Nephron (organoid): ENCODE data around the gene FMC1.

Experiments used
- H3K27ac Mint-ChIP-seq, 3 experiments: 2 replicates each; pipeline ENCODE4 v1.8.0; 2020; ENCODE audit warnings: mixed read lengths in 3 of 3, mild to moderate bottlenecking in 2 of 3, moderate library complexity in 1 of 3
- H3K27me3 Mint-ChIP-seq: 2 replicates; pipeline ENCODE4 v1.8.0; 2021; ENCODE audit warnings: low read depth, mild to moderate bottlenecking, moderate library complexity, mixed read lengths
- H3K36me3 Mint-ChIP-seq: 2 replicates; pipeline ENCODE4 v1.8.0; 2020; ENCODE audit warnings: low read depth, mixed read lengths
- H3K4me1 Mint-ChIP-seq: 2 replicates; pipeline ENCODE4 v1.8.0; 2020; ENCODE audit warnings: mixed read lengths
- H3K4me3 Mint-ChIP-seq, 3 experiments: 2 replicates each; pipeline ENCODE4 v1.8.0; 2020; ENCODE audit warnings: mild to moderate bottlenecking in 3 of 3, mixed read lengths in 3 of 3, moderate library complexity in 2 of 3
- H3K9me3 Mint-ChIP-seq: 2 replicates; pipeline ENCODE4 v1.8.0; 2020; ENCODE audit warnings: mixed read lengths
- TF ChIP-seq, protein P1 (sequence below), 3 experiments: fragments of 200-600 bp; sonication (generic); IDR thresholded peaks; one replicate each; pipeline ENCODE4 v1.5.0; 2021; ENCODE audit warnings: antibody characterized with exemption in 3 of 3; ENCODE audit not compliant: unreplicated experiment in 3 of 3

FMC1 gene

DNA sequence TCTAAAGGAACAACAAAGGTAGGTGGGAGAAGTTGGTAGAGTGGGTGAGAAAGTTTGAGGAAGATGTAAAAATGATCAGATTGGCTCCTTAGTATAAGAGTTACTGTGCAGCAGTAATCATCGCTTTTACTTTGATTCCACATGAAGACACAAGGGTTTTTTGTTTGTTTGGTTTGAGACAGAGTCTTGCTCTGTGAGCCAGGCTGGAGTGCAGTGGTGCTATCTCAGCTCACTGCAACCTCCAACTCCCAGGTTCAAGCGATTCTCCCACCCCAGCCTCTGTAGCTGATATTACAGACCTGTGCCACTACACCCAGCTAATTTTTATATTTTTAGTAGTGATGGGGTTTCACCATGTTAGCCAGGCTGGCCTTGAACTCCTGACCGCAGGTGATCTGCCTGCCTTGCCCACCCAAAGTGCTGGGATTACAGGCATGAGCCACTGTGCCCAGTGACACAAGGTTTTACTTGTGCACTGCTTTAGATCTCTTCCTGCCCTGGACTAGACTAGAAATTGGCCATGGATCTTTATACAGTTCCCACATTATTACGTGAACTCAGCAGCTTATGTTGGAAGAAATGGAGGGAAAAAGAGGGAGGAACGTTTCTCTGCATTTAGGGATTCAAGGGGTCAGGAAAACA, 29.3 kb downstream of the FMC1 start:
- TF ChIP-seq, protein P1, sequence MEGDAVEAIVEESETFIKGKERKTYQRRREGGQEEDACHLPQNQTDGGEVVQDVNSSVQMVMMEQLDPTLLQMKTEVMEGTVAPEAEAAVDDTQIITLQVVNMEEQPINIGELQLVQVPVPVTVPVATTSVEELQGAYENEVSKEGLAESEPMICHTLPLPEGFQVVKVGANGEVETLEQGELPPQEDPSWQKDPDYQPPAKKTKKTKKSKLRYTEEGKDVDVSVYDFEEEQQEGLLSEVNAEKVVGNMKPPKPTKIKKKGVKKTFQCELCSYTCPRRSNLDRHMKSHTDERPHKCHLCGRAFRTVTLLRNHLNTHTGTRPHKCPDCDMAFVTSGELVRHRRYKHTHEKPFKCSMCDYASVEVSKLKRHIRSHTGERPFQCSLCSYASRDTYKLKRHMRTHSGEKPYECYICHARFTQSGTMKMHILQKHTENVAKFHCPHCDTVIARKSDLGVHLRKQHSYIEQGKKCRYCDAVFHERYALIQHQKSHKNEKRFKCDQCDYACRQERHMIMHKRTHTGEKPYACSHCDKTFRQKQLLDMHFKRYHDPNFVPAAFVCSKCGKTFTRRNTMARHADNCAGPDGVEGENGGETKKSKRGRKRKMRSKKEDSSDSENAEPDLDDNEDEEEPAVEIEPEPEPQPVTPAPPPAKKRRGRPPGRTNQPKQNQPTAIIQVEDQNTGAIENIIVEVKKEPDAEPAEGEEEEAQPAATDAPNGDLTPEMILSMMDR (IDR thresholded peaks at IDR 0.05; ENCODE audit: unreplicated experiment in 3 of 3) = no peak
- peaks cover 28% of the 10 kb centered on the region for H3K4me1 Mint-ChIP-seq
- no peaks in the 10 kb centered on the region for H3K9me3 Mint-ChIP-seq
- H3K4me3 Mint-ChIP-seq = no peak overlapping the region
- H3K27ac Mint-ChIP-seq = peak overlapping the region in 1 of 3 experiments; percentile 71
- peaks cover 18% of the 10 kb centered on the region for H3K36me3 Mint-ChIP-seq
- no peaks in the 10 kb centered on the region for H3K27me3 Mint-ChIP-seq

DNA sequence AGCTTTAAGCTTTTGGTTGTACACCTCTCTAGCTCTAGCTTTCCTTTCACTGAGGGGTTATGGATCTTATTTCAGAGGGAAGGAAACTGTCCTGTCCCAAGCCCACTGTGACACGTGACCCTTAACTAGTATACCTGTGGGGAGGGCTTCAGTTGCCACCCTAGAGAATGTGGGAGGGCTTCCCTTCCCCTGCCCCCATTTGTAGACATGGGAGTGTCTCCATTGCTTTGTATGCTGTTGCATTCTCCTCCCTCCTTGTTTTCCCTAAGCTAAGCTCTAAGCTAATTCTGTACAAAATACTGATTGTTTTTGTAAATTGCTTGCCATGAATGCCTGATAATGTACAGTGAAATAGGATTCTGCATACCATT, 29.8 kb downstream of the FMC1 start:
- Mint-ChIP-seq H3K4me1 (peaks cover 26% of the 10 kb centered on the region), H3K27ac (peak overlapping the region in 1 of 3 experiments; percentile 18), H3K36me3 (peaks cover 20% of the 10 kb centered on the region), H3K4me3 (no peak overlapping the region), H3K27me3 (no peaks in the 10 kb centered on the region), H3K9me3 (no peaks in the 10 kb centered on the region)
- TF ChIP-seq, protein P1 (IDR thresholded peaks at IDR 0.05; ENCODE audit: unreplicated experiment in 3 of 3) = no peak

DNA sequence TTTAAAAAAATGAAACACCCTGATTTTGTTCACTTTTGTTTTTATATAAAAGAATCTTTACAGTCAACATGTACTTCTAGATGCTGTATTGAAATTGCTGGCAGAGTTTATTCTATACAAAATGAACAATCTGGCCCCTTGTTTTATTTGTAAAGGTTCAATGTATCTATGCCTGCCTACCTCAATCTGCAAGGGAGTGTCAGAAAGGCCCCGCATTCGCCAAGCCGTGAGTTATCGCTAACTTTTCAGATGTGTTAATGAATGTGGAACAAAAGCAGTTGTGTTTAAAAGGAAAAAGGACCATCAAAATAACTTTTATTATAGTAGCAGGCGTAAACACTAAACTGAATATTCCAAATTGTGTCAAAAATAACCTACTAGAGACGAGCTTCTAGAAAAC, 33.1 kb downstream of the FMC1 start:
- Mint-ChIP-seq H3K9me3 (no peaks in the 10 kb centered on the region), H3K4me1 (peaks cover 25% of the 10 kb centered on the region), H3K4me3 (no peak overlapping the region), H3K27me3 (no peaks in the 10 kb centered on the region), H3K27ac (no peak overlapping the region), H3K36me3 (peaks cover 33% of the 10 kb centered on the region)
- TF ChIP-seq, protein P1 (IDR thresholded peaks at IDR 0.05; ENCODE audit: unreplicated experiment in 3 of 3) = no peak

DNA sequence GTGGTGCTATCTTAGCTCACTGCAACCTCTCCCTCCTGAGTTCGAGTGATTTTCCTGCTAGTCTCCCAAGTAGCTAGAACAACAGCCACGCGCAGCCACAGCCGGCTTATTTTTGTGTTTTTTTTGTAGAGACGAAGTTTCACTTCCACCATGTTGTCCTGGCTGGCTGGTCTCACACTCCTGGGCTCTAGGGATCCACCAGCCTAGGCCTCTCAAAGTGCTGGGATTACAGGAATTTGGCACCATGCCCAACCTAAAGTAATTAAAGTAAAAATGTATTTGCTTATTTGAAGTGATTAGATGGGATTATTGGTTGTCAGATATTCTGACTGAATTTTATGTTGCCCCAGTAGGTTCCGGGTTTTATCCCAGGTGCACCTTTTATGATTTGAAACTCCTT, 41.3 kb downstream of the FMC1 start:
- Mint-ChIP-seq H3K36me3 (peaks cover 45% of the 10 kb centered on the region), H3K4me3 (no peak overlapping the region), H3K27ac (no peak overlapping the region), H3K9me3 (no peaks in the 10 kb centered on the region), H3K4me1 (no peaks in the 10 kb centered on the region), H3K27me3 (no peaks in the 10 kb centered on the region)
- TF ChIP-seq, protein P1 (IDR thresholded peaks at IDR 0.05; ENCODE audit: unreplicated experiment in 3 of 3) = no peak

DNA sequence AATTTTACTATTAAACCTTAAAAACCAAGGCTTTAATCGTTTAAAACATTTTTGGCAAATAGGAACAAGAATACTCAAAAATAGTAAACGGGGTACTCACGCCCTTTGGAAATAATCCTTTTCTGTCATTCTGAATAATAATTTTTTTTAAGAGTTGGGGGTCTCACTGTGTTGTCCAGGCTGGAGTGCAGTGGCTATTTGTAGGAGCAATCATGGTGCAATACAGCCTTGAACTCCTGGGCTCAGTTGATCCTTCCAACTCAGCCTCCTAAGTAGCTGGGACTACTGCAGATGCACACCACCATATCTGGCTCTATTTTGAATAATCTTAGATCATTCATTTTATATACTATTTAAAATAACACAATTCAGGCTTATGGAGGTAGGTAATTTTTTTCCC, 43.5 kb downstream of the FMC1 start:
- Mint-ChIP-seq H3K27me3 (no peaks in the 10 kb centered on the region), H3K9me3 (no peaks in the 10 kb centered on the region), H3K36me3 (peaks cover 52% of the 10 kb centered on the region), H3K4me3 (no peak overlapping the region), H3K4me1 (no peaks in the 10 kb centered on the region), H3K27ac (no peak overlapping the region)
- TF ChIP-seq, protein P1 (IDR thresholded peaks at IDR 0.05; ENCODE audit: unreplicated experiment in 3 of 3) = no peak

DNA sequence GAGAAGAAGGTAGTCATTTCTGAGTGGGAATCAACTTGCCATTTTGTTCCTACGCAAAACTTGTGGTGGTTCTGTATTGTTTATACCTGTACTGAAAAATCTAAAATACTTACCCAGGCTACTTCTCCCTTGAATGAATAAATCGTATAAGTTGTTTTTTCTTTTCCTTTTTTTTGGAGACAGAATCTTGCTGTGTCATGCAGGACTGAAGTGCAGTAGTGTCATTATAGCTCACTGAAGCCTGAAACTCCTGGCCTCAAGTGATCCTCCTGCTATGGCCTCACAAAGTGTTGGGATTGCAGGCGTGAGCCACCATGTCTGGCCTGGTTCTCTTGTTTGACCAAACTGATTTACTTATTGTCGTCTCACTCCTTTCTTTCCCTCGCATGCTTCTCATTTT, 46.5 kb downstream of the FMC1 start:
- Mint-ChIP-seq H3K27me3 (no peaks in the 10 kb centered on the region), H3K4me1 (no peaks in the 10 kb centered on the region), H3K27ac (no peak overlapping the region), H3K9me3 (no peaks in the 10 kb centered on the region), H3K4me3 (no peak overlapping the region), H3K36me3 (peaks cover 61% of the 10 kb centered on the region)
- TF ChIP-seq, protein P1 (IDR thresholded peaks at IDR 0.05; ENCODE audit: unreplicated experiment in 3 of 3) = no peak
